HG03342 (cell line): ENCODE measurements around the gene ONECUT3.
"Not testable (repeated sequence)": the region's sequence is repeated elsewhere in the genome, so short reads cannot be mapped to it uniquely, and the experiment has no call there.

Experiments
- ATAC-seq: cut with Tn5 transposase; IDR thresholded peaks from one replicate; pipeline ENCODE4 v1.9.1; 2021; ENCODE audit warnings: mild to moderate bottlenecking, moderate library complexity; ENCODE audit not compliant: unreplicated experiment

The ONECUT3 gene

GRCh38 chr19:1755467-1756171 is 2.3 kb downstream of the ONECUT3 start:
- no peak for ATAC-seq

GRCh38 chr19:1756264-1756663 is 3.0 kb downstream of the ONECUT3 start:
- no peak for ATAC-seq

GRCh38 chr19:1756705-1757465 is 3.6 kb downstream of the ONECUT3 start:
- no peak for ATAC-seq

DNA sequence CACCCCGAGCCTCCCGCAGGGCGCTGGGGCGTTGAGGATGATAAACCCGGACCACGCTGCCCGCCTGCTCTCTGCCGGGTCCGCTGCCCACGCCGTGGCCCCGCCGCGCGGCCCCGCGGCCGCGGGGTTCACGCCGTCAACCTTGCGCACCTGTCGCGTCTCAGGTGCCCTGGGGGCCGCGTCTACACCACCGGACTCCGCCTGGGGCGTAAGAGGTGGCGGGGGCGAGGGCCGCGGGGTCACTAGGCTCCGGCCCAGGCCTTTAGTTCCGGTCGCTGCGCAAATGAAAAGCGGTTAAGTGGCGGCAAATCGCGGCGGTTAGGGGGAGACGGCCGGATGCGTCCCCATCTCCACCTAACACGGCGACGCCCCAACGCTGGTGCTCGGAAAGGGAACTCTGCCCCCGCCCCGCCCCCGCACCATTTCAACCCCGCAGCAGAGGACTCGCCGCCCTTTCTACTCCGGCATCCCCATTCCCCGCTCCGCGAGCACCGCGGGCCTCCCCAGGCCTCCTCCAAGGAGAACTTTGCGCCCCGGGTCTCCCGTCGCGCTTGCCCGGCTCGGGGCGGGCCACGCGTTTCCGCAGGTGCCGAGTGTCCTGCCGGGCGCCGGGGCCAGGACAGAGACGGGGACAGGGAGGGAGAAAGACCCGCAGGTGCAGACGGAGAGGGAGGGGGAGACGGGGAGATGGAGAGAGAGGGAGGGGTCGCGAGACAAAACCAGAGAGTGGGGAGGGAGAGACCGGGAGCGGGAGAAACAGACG is 4.3 kb downstream of the ONECUT3 start:
- no peak for ATAC-seq

DNA sequence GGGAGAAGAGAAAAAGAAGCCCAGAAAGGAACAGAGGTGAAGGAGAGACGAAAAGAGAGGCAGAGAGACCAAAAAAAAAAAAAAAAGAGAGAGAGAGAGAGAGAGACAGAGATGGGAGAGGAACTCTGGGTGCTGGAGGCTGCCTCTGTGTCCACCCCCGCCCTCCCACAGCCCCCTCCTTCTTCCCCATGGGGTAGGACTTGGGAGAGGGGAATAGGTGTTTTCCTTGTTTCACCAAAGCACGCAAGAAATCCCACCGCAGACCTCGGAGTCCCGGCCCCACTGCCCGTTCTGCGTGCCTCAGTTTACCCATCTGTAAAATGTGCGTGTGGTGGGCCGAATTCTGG is 4.9 kb downstream of the ONECUT3 start:
- ATAC-seq: no peak

GRCh38 chr19:1758959-1759903 is 5.9 kb downstream of the ONECUT3 start:
- no peak for ATAC-seq

DNA sequence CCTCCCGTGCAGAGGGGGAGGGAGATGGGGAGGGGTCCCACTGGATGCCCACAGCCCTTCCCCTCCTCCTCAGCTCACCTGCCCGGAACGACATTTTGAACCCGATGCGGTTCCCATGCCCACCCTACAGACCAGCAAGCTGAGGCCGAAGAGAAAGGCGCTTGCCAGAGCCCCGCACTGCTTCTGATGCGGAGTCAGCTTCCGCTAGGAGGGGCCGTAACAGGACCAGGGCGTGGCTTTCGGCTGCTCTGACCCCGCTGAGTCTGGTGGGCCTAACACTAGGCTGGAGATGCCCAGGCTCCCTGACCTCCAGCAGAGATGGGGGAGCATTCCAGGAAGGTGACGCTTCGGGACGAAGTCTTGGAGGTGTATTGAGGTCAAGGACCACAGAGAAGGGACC is 6.7 kb downstream of the ONECUT3 start:
- no peak for ATAC-seq

DNA sequence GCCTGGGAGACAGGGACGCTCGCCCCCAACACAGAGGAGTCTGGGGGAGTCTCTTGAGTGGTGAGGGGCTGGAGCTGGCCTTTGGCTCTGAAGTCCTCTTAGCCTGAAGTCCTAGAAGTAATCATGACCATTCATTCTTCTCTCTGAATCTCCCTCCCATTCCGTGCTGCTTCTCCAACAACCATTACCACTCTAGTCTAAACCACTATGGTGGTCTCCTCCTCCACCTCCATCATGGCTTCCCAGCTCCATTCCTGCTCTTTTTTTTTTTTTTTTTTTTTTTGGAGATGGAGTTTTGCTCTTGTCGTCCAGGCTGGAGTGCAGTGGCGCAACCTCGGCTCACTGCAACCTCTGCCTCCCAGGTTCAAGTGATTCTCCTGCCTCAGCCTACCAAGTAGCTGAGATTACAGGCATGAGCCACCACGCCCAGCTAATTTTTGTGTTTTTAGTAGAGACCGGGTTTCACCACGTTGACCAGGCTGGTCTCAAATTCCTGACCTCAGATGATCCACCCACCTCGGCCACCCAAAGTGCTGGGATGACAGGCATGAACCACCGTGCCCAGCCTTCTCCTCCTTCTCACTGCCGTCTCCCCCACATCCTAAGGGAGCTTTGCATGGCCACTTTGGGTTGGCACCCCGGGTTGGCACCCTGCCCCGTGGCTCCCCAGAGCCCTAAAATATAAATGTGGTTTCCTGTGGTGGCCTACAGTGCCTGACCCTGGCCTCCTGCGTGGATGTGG is 7.7 kb downstream of the ONECUT3 start:
- not testable (repeated sequence) for ATAC-seq

- ATAC-seq: no peak
These were observed 8.4 kb downstream of the ONECUT3 start for GRCh38 chr19:1761528-1762242.

DNA sequence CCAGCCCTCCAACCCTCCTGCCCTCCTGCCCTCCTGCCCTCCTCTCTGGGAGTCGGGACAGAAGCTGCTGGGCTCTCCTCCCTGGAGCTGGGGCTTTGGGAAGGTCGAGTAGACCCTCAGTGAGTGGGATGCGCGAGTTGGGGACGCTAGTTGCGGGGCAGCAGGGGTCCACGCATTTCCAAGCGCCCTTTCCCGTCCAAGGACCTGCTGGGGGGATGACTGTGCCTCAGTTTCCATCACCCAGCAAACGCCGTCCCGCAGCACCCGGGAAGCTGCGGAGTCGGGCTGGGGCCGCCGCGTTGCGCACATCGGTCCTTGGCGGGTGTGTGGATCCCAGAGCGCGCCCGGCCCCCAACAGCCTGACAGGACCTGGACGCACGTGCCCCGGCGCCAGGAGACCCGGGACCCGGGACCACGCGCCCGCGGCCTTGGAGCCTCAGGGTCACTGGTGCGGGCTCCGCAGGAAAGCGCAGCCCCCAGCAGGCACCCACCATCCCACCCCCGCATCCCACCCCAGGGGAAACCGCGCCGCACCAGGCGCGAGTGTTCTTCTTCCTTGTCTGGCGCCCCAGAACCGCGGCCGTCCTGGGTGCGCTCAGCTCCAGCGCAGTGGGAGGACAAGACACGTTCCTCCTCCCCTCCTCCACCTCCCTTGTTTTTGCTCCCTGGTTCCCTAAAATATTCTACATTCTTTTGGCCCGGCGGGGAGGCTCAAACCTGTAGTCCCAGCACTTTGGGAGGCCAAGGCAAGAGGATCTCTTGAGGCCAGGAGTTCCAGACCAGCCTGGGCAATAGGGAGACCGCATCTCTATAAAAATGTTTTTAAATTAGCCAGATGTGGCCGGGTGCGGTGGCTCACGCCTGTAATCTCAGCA is 9.2 kb downstream of the ONECUT3 start:
- no peak for ATAC-seq

DNA sequence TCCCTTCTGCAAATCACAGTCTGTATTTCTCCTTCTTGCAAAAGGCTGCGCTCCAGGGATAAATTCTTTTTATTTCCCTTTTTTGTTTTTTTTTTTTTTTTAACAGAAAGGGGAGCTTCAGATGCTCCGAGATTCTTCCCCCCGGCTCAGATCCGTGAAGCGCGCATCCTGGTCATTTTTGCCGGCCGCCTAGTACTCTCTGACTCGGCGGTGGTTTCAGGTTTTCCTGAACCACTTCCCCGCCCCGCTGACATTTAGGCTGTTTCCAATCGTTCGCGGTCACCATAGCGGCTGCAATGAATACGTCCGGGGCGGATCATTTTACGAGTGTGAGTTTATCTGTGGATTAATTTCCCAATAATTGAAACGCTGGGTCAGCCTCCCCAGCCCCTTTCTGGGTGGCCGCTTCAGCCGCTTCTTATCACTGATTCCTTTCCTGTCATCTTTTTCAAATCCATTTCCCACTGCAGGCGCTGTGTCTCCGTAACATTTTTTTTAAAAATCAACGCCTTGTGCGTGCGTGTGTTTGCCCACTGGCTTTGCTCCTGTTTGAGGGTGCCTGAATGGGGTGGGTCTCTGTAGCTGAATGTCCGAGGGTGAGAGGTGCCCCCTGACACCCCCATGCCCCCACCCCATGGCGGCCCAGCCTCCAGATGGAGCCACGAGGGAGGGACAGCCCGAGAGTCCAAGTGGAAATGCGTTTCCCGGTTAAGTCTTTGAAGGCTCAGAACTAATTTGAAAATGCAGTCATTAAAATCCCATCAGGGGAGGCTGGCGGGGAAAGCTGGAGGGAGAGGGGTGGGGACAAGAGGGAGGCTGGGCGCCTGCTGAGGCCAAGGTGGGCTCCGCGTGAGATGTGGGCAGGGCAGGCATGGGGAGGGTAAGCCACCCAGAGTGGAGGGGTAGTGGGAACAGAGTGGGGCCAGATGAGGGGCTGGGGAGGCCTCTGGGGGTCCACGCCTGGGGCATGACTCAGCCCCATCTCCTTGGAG is 10.6 kb downstream of the ONECUT3 start:
- no peak for ATAC-seq

DNA sequence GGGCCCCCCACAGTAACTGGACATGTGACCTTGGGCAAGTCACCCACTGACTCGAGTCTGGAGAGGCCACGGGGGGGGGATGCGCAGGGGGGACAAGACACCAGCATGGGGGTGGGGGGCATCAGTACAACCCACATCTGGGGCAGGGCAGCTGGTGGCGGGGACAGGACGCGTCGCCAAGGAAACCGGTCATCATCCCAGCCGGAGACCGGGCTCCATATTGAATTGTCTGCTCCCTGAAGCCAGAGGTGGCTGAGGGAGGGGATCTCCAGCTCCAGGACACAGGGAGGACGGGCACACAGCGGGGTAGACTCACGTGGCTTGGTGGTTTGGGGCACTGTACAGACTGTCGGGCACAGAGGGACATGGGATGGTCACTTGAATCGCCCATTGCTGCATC is 11.4 kb downstream of the ONECUT3 start:
- no peak for ATAC-seq

GRCh38 chr19:1765232-1765903 is 12.1 kb downstream of the ONECUT3 start:
- ATAC-seq: no peak

DNA sequence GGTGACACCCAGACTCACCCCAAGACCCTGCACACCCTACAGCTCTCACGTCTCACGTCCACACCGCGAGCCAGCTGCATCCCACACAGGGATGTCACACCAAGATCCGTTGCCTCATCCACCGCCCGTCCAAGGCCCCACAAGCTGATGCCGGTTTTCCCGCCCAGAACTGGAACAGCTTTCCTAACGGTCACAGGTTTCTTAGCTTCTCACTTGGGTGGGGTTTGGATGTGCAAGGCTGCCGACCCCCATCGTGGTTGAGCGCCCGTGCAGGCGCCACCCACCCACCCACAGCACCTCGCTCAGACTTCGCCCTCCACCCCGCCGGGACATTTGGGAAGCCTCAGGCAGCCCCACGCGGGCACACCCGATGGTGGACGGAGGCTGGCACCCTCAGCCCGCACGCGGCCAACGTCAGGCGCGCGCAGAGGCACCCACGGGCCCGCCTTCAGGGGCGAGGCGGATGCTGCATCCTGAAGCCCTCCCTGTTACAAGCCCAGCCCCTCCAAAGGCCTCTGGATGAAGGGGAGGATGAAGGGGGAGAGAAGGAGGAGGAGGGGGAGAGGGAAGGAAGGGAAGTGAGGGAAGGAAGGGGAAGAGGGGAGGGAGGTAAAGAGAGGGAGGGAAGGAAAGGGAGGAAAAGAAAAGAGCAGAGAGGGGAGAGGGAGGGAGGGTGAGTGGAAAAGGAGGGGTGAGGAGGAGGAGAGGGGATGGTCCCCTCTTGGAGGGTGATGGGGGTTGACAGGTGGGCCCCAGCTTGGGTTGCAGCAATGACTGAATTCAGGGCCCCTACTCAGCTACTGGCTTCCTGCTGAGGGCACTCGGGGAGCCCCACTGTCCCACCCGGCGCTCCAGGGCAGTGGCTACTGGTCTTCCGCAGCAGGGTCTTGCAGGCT is 12.8 kb downstream of the ONECUT3 start:
- no peak for ATAC-seq

- no peak for ATAC-seq
These were observed 13.6 kb downstream of the ONECUT3 start for GRCh38 chr19:1766800-1767352.
